WTC11 (cell line): ENCODE measurements around the gene LRCH2. TPM values are rescaled to one million over a fixed set of nuclear protein-coding genes. Genes with fewer than 3 reads are reported as not detected.

Experiments used
- ATAC-seq: fragments of 200-7000 bp; cut with Tn5 transposase; 2 replicates; pipeline ENCODE4 v1.10.0; 2021; ENCODE audit warnings: mild to moderate bottlenecking, moderate library complexity
- CTCF ChIA-PET: fragments of 300-600 bp; sonication (Branson Sonifier 250); formaldehyde crosslinking; loops from one replicate; lab custom pipeline; 2021; ENCODE audit warnings: antibody characterized with exemption; lab: Charles Lee
- POLR2A ChIA-PET: fragments of 350-600 bp; sonication (Branson Sonifier 250); formaldehyde crosslinking; loops from one replicate; lab custom pipeline; 2021; ENCODE audit warnings: antibody characterized with exemption; lab: Charles Lee
- DNase-seq: peaks from one replicate; pipeline ENCODE4 v3.0.0; 2021; ENCODE audit warnings: low spot score
- H3K27ac Mint-ChIP-seq: 2 replicates; pipeline ENCODE4 v1.8.0; 2021; ENCODE audit warnings: mixed read lengths
- H3K27me3 Mint-ChIP-seq: 2 replicates; pipeline ENCODE4 v1.8.0; 2021; ENCODE audit warnings: low read depth, mild to moderate bottlenecking, moderate library complexity, mixed read lengths
- H3K36me3 Mint-ChIP-seq: 2 replicates; pipeline ENCODE4 v1.8.0; 2021; ENCODE audit warnings: mixed read lengths
- H3K4me1 Mint-ChIP-seq: 2 replicates; pipeline ENCODE4 v1.8.0; 2022; ENCODE audit warnings: mixed read lengths
- H3K4me3 Mint-ChIP-seq: 2 replicates; pipeline ENCODE4 v1.8.0; 2021; ENCODE audit warnings: mild to moderate bottlenecking, moderate library complexity, mixed read lengths
- H3K9me3 Mint-ChIP-seq: 2 replicates; pipeline ENCODE4 v1.8.0; 2021; ENCODE audit warnings: mixed read lengths
- AR ChIP-seq: fragments of 250-450 bp; sonication (Bioruptor Pico); IDR thresholded peaks from 2 replicates; pipeline ENCODE4 v1.9.0; 2021; ENCODE audit warnings: mild to moderate bottlenecking
- CDX4 ChIP-seq: fragments of 250-450 bp; sonication (Bioruptor Pico); IDR thresholded peaks from 2 replicates; pipeline ENCODE4 v1.9.0; 2021; ENCODE audit warnings: moderate library complexity, mild to moderate bottlenecking, inconsistent platforms, borderline replicate concordance
- E2F1 ChIP-seq: sonication (generic); formaldehyde crosslinking; IDR thresholded peaks from 2 replicates; pipeline ENCODE4 v1.8.0; 2022; ENCODE audit warnings: mild to moderate bottlenecking, missing genetic modification reagents
- ELF4 ChIP-seq: sonication (generic); formaldehyde crosslinking; IDR thresholded peaks from 2 replicates; pipeline ENCODE4 v1.8.1; 2022; ENCODE audit warnings: low read depth, mild to moderate bottlenecking, moderate library complexity, missing genetic modification reagents
- ETV6 ChIP-seq: sonication (generic); formaldehyde crosslinking; IDR thresholded peaks from 2 replicates; pipeline ENCODE4 v1.8.1; 2022; ENCODE audit warnings: mild to moderate bottlenecking, missing genetic modification reagents
- FOXJ3 ChIP-seq: sonication (generic); formaldehyde crosslinking; IDR thresholded peaks from 2 replicates; pipeline ENCODE4 v1.9.0; 2021; ENCODE audit warnings: missing genetic modification reagents, mild to moderate bottlenecking, borderline replicate concordance
- FOXP1 ChIP-seq: sonication (generic); formaldehyde crosslinking; IDR thresholded peaks from 2 replicates; pipeline ENCODE4 v1.8.0; 2022; ENCODE audit warnings: missing genetic modification reagents, mild to moderate bottlenecking, moderate library complexity, borderline replicate concordance
- GTF2I ChIP-seq: fragments of 250-450 bp; sonication (Bioruptor Pico); conservative IDR thresholded peaks from 2 replicates; pipeline ENCODE4 v1.4.0; 2021; ENCODE audit warnings: mild to moderate bottlenecking
- JAZF1 ChIP-seq: fragments of 250-450 bp; sonication (Bioruptor Pico); IDR thresholded peaks from 2 replicates; pipeline ENCODE4 v1.9.0; 2021; ENCODE audit warnings: moderate library complexity, mild to moderate bottlenecking, inconsistent platforms
- KAT7 ChIP-seq: sonication (generic); formaldehyde crosslinking; IDR thresholded peaks from 2 replicates; pipeline ENCODE4 v1.8.1; 2023; ENCODE audit warnings: missing genetic modification reagents, mild to moderate bottlenecking, borderline replicate concordance
- NR1H2 ChIP-seq: sonication (generic); formaldehyde crosslinking; IDR thresholded peaks from 2 replicates; pipeline ENCODE4 v1.9.0; 2021; ENCODE audit warnings: mild to moderate bottlenecking, moderate library complexity, missing genetic modification reagents
- OVOL2 ChIP-seq: fragments of 250-450 bp; sonication (Bioruptor Pico); IDR thresholded peaks from 2 replicates; pipeline ENCODE4 v1.9.0; 2021; ENCODE audit warnings: mild to moderate bottlenecking, borderline replicate concordance
- SMAD4 ChIP-seq: sonication (generic); formaldehyde crosslinking; IDR thresholded peaks from 2 replicates; pipeline ENCODE4 v1.8.0; 2022; ENCODE audit warnings: mild to moderate bottlenecking, missing genetic modification reagents
- SP1 ChIP-seq: sonication (generic); formaldehyde crosslinking; conservative IDR thresholded peaks from 2 replicates; pipeline ENCODE4 v1.8.1; 2022; ENCODE audit warnings: missing genetic modification reagents
- ZBTB21 ChIP-seq: sonication (generic); formaldehyde crosslinking; IDR thresholded peaks from 2 replicates; pipeline ENCODE4 v1.8.1; 2023; ENCODE audit warnings: mild to moderate bottlenecking, missing genetic modification reagents, borderline replicate concordance
- ZNF263 ChIP-seq: sonication (generic); formaldehyde crosslinking; IDR thresholded peaks from 2 replicates; pipeline ENCODE4 v1.8.1; 2022; ENCODE audit warnings: low read depth, mild to moderate bottlenecking, moderate library complexity, missing genetic modification reagents
- ZNF423 ChIP-seq: fragments of 250-450 bp; sonication (Bioruptor Pico); IDR thresholded peaks from 2 replicates; pipeline ENCODE4 v2.1.2; 2022; ENCODE audit warnings: mild to moderate bottlenecking, moderate library complexity
- ZNF532 ChIP-seq: fragments of 250-450 bp; sonication (Bioruptor Pico); IDR thresholded peaks from 2 replicates; pipeline ENCODE4 v1.9.0; 2021; ENCODE audit warnings: mild to moderate bottlenecking, borderline replicate concordance
- total RNA-seq: library from RNA; stranded (reverse); gene quantifications from 3 replicates; pipeline ENCODE4 v1.2.3, GENCODE V29; 2021
- TF ChIP-seq, protein P1 (sequence below): sonication (generic); formaldehyde crosslinking; IDR thresholded peaks from 2 replicates; pipeline ENCODE4 v1.8.1; 2023; ENCODE audit warnings: mild to moderate bottlenecking, missing genetic modification reagents, borderline replicate concordance
- TF ChIP-seq, protein P2 (sequence below): sonication (generic); formaldehyde crosslinking; IDR thresholded peaks from 2 replicates; pipeline ENCODE4 v1.8.0; 2022; ENCODE audit warnings: mild to moderate bottlenecking, missing genetic modification reagents

Gene LRCH2
- total RNA-seq, 1 experiment from 2014 or later = 3.8 TPM

- peaks cover 8% of the 10 kb centered on the region; the same call in 1 of the 2 replicates for H3K4me1 Mint-ChIP-seq
- ATAC-seq = no peak
- H3K36me3 Mint-ChIP-seq = no peaks in the 10 kb centered on the region
- no peaks in the 10 kb centered on the region for H3K9me3 Mint-ChIP-seq
- TF ChIP-seq OVOL2 (CRISPR knock-in tag) (no peak), CDX4 (CRISPR knock-in tag) (no peak), AR (CRISPR knock-in tag) (no peak), ZNF532 (CRISPR knock-in tag) (no peak), ZNF263 (CRISPR knock-in tag) (no peak), ELF4 (CRISPR knock-in tag) (no peak)
- TF ChIP-seq, protein P1, sequence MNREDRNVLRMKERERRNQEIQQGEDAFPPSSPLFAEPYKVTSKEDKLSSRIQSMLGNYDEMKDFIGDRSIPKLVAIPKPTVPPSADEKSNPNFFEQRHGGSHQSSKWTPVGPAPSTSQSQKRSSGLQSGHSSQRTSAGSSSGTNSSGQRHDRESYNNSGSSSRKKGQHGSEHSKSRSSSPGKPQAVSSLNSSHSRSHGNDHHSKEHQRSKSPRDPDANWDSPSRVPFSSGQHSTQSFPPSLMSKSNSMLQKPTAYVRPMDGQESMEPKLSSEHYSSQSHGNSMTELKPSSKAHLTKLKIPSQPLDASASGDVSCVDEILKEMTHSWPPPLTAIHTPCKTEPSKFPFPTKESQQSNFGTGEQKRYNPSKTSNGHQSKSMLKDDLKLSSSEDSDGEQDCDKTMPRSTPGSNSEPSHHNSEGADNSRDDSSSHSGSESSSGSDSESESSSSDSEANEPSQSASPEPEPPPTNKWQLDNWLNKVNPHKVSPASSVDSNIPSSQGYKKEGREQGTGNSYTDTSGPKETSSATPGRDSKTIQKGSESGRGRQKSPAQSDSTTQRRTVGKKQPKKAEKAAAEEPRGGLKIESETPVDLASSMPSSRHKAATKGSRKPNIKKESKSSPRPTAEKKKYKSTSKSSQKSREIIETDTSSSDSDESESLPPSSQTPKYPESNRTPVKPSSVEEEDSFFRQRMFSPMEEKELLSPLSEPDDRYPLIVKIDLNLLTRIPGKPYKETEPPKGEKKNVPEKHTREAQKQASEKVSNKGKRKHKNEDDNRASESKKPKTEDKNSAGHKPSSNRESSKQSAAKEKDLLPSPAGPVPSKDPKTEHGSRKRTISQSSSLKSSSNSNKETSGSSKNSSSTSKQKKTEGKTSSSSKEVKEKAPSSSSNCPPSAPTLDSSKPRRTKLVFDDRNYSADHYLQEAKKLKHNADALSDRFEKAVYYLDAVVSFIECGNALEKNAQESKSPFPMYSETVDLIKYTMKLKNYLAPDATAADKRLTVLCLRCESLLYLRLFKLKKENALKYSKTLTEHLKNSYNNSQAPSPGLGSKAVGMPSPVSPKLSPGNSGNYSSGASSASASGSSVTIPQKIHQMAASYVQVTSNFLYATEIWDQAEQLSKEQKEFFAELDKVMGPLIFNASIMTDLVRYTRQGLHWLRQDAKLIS = no peak
- TF ChIP-seq, all 79 proteins: peak for 0
- CTCF ChIA-PET = no interaction called here
- no peak for DNase-seq
- POLR2A ChIA-PET = no interaction called here
- no peaks in the 10 kb centered on the region for H3K27me3 Mint-ChIP-seq
- H3K27ac Mint-ChIP-seq = no peak overlapping the region
- no peak overlapping the region for H3K4me3 Mint-ChIP-seq
These were observed 35.3 kb upstream of the LRCH2 start for GRCh38 chrX:115269051-115269683.

DNA sequence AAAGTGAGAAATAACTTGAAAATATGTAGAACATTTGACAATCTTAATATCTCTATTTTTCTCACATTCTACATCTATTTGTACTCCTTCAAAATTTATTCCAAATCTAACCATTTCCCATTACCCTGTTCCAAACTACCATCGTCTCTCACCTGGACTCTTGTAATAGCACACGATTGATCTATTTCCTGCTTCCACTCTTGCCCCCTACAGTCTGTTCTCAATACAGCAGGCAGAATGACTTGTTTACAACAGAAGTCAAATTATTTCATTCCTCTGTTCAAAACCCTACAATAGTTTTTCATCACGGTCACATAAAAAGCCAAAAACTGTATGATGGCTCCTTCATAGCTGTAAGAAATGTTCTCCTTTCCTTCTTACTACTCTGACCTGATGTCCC, 34.5 kb upstream of the LRCH2 start:
- Mint-ChIP-seq H3K4me1 (peaks cover 8% of the 10 kb centered on the region; the same call in 1 of the 2 replicates), H3K36me3 (no peaks in the 10 kb centered on the region), H3K27ac (peak overlapping the region; percentile 29; the same call in 1 of the 2 replicates), H3K4me3 (no peak overlapping the region), H3K27me3 (0 out of 2 replicates have a peak, but pooled peaks cover under 1% of the 10 kb centered on the region), H3K9me3 (no peaks in the 10 kb centered on the region)
- ChIA-PET POLR2A (no interaction called here), CTCF (no interaction called here)
- DNase-seq = no peak
- ATAC-seq = peak; percentile 71
- no peak for TF ChIP-seq SMAD4 (CRISPR knock-in tag)
- TF ChIP-seq KAT7 (CRISPR knock-in tag) = no peak
- no peak for TF ChIP-seq ZBTB21 (CRISPR knock-in tag)
- TF ChIP-seq ETV6 (CRISPR knock-in tag) = no peak
- no peak for TF ChIP-seq GTF2I (CRISPR knock-in tag)
- TF ChIP-seq FOXJ3 (CRISPR knock-in tag) = no peak
- no peak for TF ChIP-seq ZNF423 (CRISPR knock-in tag)
- TF ChIP-seq, protein P2, sequence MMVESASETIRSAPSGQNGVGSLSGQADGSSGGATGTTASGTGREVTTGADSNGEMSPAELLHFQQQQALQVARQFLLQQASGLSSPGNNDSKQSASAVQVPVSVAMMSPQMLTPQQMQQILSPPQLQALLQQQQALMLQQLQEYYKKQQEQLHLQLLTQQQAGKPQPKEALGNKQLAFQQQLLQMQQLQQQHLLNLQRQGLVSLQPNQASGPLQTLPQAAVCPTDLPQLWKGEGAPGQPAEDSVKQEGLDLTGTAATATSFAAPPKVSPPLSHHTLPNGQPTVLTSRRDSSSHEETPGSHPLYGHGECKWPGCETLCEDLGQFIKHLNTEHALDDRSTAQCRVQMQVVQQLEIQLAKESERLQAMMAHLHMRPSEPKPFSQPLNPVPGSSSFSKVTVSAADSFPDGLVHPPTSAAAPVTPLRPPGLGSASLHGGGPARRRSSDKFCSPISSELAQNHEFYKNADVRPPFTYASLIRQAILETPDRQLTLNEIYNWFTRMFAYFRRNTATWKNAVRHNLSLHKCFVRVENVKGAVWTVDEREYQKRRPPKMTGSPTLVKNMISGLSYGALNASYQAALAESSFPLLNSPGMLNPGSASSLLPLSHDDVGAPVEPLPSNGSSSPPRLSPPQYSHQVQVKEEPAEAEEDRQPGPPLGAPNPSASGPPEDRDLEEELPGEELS (CRISPR knock-in tag) = no peak
- no peak for TF ChIP-seq E2F1 (CRISPR knock-in tag)
- no peak for TF ChIP-seq ZNF263 (CRISPR knock-in tag)
- TF ChIP-seq JAZF1 (CRISPR knock-in tag) = no peak
- TF ChIP-seq SP1 (CRISPR knock-in tag) = no peak
- no peak for TF ChIP-seq FOXP1
- no peak for TF ChIP-seq NR1H2 (CRISPR knock-in tag)
